GM12873 (cell line): ENCODE results near the gene TGM6.

Source experiments
- CTCF ChIP-seq: IDR thresholded peaks from 2 replicates; pipeline ENCODE4 v1.5.1; 2012; ENCODE audit warnings: low read depth, mild to moderate bottlenecking, moderate library complexity, low read length, control low read depth; ENCODE audit not compliant: insufficient read depth; ENCODE audit errors: missing control alignments

TGM6 gene

GRCh38 chr20:2337142-2337541, 43.6 kb upstream of the TGM6 start:
- TF ChIP-seq CTCF = no peak

DNA sequence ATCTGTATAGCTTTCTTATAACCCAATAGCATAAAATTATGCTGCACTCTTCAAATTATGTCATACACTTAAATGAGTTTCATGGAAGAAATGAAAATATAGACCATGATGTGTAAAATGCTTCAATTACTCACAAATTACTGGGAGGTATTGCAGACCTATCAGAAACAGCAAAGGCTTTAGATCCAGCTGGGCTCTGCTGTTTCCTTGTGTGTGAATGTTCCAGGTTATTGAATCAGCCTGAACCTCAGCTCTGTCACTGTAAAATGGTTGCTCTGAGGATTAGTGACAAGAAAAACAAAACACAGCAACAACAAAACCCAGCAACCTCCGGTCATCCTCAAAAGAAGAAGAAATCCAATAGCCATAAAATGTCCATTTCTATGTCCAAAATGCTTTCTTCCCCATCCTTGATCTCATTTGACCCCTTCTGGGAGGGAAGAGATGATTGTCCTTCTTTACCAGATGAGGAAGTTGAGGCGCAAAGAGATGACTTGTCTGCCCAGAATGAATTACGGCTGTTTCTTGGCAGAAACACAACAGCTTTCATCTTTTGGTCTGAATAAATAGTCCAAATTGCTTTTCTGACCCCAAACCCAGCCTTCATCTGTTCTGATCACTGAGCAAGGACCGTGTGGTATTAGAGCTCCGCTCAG, 42.2 kb upstream of the TGM6 start:
- no peak for TF ChIP-seq CTCF

DNA sequence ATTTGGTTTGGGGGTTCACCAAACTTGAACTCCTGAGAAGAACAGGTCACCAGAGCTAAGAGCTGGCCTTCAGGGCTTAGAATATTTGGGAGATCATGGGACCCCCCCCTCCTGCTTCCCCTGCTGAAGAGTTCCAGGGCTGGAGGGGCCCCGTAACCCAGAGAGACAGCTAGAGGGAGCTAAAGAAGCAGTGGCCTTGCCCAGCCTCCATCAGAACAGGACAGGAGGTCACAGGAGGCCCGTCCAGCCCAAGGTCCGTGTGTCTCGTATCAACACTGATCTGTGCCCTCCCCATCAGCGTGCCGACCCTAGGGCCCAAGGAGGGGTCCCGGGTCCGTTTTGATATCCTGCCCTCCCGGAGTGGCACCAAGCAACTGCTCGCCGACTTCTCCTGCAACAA, 40.6 kb upstream of the TGM6 start:
- no peak for TF ChIP-seq CTCF

GRCh38 chr20:2340823-2341222, 39.9 kb upstream of the TGM6 start:
- TF ChIP-seq CTCF = no peak

DNA sequence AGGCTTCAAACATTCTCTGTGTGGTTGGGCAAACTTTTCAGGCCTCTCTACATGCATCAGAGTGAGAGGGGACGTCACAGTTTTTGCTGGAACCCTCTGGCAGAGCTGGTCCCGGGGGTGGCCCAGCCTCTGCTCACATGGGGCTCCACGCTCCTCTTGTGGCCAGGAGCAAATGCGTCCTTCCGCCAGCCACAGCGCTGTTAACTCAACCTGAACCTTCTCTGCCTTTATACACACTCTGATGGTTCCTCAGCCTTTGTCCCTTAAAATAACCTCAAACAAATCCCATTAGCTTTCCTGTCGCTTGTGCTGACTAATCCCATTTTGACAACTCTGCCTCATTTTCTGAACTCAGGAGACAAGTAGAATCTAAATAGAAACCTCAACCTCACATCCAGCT, 39.4 kb upstream of the TGM6 start:
- no peak for TF ChIP-seq CTCF

GRCh38 chr20:2342243-2342642, 38.5 kb upstream of the TGM6 start:
- no peak for TF ChIP-seq CTCF

DNA sequence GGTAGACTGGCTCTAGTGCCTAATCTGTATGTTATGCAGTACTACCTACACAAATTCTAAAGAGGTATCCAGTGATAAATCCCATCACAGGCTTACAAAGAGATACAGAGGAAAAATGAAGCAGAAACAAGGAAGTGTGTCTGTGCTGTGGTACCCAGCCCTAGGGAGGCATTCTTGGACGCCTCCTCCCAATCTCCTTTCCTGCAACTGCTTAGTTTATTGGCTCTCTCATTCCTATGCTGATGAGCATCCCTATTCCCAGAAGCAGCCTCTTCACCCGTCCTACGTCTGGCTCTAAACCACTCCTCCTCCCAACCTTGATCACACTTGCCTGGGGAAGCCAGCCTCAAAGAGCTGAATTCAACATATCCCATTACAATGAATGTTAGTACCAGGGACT, 34.5 kb upstream of the TGM6 start:
- no peak for TF ChIP-seq CTCF
